Hepatic stellate cell (primary cell): ENCODE results near the gene TRRAP.

ENCODE experiments used
- DNase-seq: peaks from one replicate; pipeline ENCODE4 v3.0.0; 2011; ENCODE audit warnings: low spot score

Gene TRRAP

GRCh38 chr7:98949336-98950044 lies 71.2 kb downstream of the TRRAP start:
- no peak for DNase-seq

GRCh38 chr7:98955992-98956391 lies 77.7 kb downstream of the TRRAP start:
- no peak for DNase-seq

- DNase-seq, result no peak
Observed at GRCh38 chr7:98956469-98956868, 78.1 kb downstream of the TRRAP start.

DNA sequence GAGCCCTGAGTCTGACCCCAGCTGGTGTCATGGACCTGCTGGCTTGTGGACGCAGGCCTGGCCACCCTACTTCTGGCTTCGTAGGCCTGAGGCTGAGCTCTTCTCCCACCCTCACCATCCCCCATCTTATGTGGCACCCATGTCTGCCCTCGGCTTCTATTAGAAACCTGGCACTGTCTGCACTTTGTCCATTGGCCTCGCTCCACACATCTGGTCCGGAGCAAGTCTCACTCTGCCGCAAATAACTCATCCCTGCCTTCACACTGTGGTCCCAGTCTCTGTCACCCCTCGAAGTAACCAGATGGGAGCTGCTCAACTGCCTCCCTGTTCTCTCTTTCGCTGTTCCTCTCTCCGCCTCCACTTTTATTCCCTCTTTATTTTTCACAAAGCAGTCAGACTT lies 78.6 kb downstream of the TRRAP start:
- DNase-seq, result no peak

- no peak for DNase-seq
Observed at GRCh38 chr7:98957766-98958165, 79.4 kb downstream of the TRRAP start.

GRCh38 chr7:98958968-98959367 lies 80.6 kb downstream of the TRRAP start:
- no peak for DNase-seq

DNA sequence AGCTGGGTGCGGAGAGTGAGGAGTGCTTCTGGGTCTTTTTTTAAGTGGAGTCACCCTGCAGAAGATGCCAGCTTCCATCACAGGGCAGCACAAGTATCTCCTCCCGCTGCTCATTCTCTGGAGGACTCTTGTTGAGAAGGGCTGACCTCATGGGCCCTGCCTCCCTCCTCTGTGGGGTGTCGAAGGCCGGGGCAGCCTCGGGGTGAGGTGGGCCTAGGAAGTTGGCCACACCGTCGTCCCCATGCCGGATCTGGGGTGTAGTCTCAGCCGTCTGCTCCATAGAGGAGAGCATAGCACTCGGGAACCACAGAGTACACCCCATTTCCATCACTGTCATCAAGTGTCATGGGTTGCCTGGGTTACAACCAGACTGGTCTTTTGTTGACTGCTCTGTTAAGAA lies 85.0 kb downstream of the TRRAP start:
- DNase-seq, result no peak

DNA sequence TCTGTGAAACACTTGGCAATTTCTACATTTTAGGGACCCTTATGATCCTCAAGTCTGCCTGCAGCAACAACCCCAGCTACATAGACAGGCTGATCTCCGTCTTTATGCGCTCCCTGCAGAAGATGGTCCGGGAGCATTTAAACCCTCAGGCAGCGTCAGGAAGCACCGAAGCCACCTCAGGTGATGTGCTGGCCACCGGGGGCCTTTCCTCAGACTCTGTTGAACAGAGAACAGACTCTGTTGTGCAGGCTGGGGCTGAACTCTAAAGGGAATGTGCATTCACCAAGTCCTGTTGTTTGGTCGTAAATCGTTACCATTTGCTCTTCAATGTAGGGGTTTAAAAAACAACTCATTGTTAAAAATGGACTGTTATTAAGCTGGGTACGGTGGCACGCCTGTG lies 86.3 kb downstream of the TRRAP start:
- DNase-seq, result no peak

DNA sequence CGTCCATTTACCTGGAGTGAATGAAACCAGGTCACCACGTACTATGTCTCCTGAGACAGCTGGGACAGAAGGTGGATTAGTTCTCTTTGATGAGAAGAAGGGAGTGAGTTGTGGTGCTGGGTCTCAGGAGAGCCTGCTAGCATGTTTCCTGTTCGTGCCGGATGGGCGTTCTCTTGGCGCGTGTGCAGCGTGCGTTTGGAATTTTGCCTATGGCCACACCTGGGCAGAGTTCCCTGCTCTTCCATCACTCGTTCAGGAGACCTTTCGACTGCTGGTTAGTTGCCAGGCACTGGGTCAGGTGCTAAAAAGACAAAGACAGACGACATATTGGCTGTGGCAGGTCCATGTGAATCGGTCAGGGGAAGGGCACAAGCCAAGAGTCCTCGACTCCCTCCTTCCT lies 90.3 kb downstream of the TRRAP start:
- DNase-seq, result no peak

GRCh38 chr7:98969386-98969785 lies 91.1 kb downstream of the TRRAP start:
- DNase-seq, result no peak

DNA sequence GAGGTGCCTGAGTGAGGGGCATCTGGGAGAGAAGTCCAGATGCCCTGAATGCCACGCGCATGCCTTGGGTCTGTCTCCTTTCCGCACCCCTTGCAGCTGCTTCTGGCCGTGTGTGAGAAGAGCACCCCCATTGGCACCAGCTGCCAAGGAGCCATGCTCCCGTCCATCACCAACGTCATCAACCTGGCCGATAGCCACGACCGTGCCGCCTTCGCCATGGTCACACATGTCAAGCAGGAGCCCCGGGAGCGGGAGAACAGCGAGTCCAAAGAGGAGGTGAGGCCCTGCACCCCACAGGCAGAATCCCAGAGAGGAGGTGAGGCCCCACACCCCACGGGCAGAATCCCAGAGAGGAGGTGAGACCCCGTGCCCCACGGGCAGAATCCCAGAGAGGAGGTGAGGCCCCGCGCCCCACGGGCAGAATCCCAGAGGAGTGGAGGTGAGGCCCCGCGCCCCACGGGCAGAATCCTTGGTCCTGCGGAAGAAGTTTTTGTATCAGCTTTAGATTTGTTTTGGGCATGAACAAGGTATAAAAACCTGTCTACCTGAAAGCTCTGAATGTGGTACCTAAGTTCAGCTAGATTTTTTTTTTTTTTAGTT lies 91.8 kb downstream of the TRRAP start:
- no peak for DNase-seq

- DNase-seq, result no peak
Observed at GRCh38 chr7:98970805-98971204, 92.5 kb downstream of the TRRAP start.

- DNase-seq, result no peak
Observed at GRCh38 chr7:98974205-98974604, 95.9 kb downstream of the TRRAP start.

GRCh38 chr7:98974906-98975816 lies 96.8 kb downstream of the TRRAP start:
- no peak for DNase-seq

- no peak for DNase-seq
Observed at GRCh38 chr7:98976396-98977185, 98.3 kb downstream of the TRRAP start.

DNA sequence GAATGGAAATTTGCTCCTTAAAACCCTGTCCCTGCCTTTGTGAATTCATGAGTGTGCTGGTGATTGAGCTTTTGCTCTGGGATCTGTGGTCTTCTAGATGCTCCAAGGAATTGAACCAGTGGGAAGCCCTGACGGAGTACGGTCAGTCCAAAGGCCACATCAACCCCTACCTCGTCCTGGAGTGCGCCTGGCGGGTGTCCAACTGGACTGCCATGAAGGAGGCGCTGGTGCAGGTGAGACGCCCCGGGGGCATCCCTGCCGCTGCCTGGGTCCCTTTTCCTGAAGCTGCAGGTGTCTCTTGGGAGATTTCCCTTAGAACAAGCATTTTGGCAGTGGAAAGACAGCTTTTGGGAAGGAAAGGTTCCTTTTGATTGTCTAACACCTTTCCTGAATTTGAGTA lies 100.3 kb downstream of the TRRAP start:
- DNase-seq, result no peak

- no peak for DNase-seq
Observed at GRCh38 chr7:98981701-98982100, 103.4 kb downstream of the TRRAP start.

DNA sequence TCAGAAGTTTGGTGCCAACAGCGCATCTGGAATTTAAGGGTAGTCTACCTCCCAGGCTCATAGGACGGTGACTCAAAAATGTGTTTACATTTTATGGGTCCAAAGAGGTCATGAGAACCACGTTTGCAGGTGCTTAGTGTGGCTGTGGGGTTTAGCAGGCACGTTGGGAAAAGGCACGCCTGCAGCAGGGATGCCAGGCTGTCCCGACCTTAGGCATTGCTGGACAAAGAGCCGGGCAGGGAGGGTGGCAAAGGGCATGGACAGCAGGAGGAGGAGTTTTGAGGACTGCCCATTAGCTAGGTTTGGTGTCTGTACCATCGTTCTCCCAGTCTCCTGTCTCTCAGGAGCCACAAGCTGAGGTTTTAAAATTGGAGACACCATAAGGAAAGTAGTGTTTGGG lies 104.4 kb downstream of the TRRAP start:
- no peak for DNase-seq

DNA sequence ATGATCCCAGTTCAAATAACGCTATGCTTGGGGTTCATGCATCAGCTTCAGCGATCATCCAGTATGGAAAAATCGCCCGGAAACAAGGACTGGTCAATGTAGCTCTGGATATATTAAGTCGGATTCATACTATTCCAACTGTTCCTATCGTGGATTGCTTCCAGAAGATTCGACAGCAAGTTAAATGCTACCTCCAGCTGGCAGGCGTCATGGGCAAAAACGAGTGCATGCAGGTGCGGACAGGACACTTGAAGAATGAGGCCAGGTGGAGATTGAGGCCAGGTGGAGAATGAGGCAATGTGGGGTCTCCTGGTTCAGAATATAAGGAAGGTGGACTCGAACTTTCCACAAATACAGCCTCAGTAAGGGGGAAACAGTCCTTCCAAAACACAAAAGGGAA lies 105.8 kb downstream of the TRRAP start:
- no peak for DNase-seq

- DNase-seq, result no peak
Observed at GRCh38 chr7:98985406-98985805, 107.1 kb downstream of the TRRAP start.

DNA sequence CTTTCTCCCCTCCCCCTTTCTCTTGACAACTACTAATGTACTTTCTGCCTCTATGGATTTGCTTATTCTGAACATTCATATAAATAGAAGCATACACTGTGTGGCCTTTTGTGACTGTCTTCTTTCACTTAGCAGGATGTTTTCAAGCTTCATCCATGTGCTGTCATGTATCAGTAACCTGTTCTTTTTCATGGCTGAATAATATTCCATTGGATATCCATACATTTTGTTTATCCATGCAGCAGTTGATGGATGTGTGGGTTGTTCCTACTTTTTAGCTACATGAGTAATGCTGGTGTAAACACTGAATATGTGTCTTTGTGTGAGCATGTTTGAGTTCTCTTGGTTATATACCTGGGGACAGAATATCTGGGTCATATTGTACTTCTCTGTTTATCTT lies 107.6 kb downstream of the TRRAP start:
- no peak for DNase-seq

DNA sequence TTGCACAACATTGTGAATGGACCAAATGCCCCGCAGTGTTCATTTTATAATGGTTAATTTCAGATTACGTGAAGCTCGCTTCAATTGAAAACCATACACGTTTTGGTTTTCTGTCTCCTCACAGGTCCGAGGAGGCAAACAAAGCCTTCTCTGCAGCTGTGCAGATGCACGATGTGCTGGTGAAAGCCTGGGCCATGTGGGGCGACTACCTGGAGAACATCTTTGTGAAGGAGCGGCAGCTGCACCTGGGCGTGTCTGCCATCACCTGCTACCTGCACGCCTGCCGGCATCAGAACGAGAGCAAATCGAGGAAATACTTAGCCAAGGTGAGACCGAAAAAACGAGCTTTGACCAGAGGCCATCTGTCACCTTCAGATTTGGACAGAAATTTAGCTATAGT lies 110.3 kb downstream of the TRRAP start:
- DNase-seq, result no peak
